ENCODE results near the gene SIPA1L2.
A peak's percentile ranks its signal among the peaks of the same experiment; 100 is the strongest.

The SIPA1L2 gene

DNA sequence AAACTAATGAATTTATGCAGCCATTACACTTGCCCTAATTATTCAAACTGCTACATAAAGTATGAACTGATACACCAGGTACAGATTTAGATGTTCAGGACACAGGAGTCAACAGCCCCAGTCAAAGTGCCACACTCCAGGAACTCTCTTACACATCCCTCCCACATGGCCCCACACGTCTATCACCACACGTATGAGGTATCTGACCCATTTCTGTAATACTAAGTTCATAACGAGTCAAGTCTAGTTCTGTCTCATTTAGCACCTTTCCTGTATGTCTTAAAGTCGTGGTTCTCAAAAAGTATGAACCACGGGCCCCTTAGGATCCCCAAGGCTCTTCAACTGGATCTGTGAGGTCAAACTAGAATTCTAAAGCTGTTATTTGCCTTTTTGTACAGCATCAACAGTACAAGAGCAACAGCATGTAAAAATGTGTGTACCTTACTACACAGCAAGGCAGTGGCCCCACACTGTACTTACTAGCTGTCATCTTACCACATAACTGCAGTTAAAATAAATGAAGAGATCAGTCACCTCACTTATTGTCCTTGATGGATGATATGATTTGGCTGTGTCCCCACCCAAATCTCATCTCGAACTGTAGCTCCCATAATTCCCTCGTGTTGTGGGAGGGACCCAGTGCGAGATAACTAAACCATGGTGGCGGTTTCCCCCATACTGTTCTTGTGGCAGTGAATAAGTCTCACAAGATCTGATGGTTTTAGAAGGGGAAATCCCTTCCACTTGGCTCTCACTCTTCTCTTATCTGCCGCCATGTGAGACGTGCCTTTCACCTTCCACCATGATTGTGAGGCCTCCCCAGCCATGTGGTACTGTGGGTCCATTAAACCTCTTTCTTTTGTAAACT is 42.6 kb downstream of the SIPA1L2 start:
- DNase-seq: peak; percentile 34

DNA sequence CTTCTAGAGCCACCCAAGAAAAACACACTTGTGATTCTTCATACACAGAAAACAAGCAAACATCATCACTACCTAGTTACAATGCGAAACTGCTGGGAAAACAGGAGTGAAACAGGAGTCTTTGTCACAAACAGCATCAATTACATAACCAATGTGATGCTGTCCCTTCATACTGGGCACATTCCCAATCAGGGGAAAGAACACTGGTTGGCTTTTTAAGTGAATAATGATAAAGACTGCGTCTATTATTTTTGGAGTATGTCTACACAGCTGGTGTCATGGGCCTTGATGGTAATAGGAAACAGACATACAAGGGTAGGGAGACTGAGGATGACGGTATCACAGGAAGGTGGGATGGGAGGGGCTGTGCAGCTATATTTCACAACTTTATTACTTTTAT is 43.3 kb downstream of the SIPA1L2 start:
- DNase-seq: no peak

DNA sequence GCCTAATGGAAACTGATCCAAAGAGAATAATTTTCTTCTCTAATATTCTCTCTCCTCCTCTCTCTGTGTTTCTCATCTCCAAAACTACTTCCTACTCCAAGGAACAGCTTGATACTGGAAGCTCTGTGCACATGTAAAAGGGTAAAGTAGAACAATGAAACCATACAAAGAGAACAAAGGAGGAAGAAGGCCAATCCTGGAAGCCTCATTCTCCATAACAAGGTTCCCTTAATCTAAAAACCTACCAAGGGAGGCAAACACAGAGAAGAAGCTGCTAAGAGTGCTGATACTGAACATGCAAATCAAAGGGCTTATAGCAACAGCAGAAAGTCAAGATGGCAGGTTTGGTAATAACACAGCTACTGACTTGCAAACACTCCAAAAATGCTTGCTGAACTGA is 44.4 kb downstream of the SIPA1L2 start:
- DNase-seq: no peak

DNA sequence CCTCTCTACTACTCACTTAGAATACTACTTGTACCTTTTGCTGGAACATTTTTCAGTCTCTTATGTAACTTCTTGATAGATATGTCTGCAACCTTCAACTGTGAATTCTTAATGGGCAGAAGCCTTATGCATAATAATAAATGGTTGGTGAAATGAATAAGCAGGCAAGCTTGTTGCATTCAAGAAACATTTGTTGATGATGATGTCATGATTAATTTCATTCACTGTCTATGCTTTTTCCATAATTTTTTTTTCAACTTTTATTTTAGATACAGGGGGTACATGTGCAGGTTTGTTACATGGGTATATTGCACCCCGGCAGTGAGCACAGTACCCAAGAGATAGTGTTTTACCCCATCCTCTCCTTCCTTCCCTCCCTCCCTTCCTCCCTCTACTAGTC is 48.0 kb downstream of the SIPA1L2 start:
- DNase-seq: no peak

All from stimulated activated CD8-positive, alpha-beta memory T cell treated with anti-CD3 and anti-CD28 coated beads, Interleukin-4, amount 100 ng/mL, for 48 hours (primary cell).